Uterus (tissue), 4 donors: ENCODE data around the gene CFAP97. TPM values are rescaled to one million over a fixed set of nuclear protein-coding genes. Genes with fewer than 3 reads are reported as not detected.
A peak's percentile ranks its signal among the peaks of the same experiment; 100 is the strongest.

Experiments
- DNase-seq, 2 donors: peaks; one replicate each; pipeline ENCODE4 v3.0.0-alpha.2; 2019 to 2020
- H3K27ac ChIP-seq, 2 donors: fragments of 200-600 bp; sonication (generic); 1 replicate in 1 of 2; 2 replicates in 1 of 2; pipeline ENCODE4 v1.5.1; 2016 to 2018
- H3K27me3 ChIP-seq, 2 donors: fragments of 200-600 bp; sonication (generic); one replicate each; pipeline ENCODE4 v1.5.1; 2018 to 2019; ENCODE audit warnings: control low read depth in 1 of 2
- H3K36me3 ChIP-seq, 2 donors: fragments of 200-600 bp; sonication (generic); one replicate each; pipeline ENCODE4 v1.5.1; 2019; ENCODE audit warnings: control low read depth in 1 of 2
- H3K4me1 ChIP-seq, 2 donors: fragments of 200-600 bp; sonication (generic); one replicate each; pipeline ENCODE4 v1.5.1; 2018 to 2019; ENCODE audit warnings: control low read depth in 1 of 2
- H3K4me3 ChIP-seq, 2 donors: fragments of 200-600 bp; sonication (generic); 1 replicate in 1 of 2; 2 replicates in 1 of 2; pipeline ENCODE4 v1.5.1; 2018 to 2019; ENCODE audit warnings: mild to moderate bottlenecking in 1 of 2
- H3K9me3 ChIP-seq, 2 donors: fragments of 200-600 bp; sonication (generic); one replicate each; pipeline ENCODE4 v1.5.1; 2019; ENCODE audit warnings: control low read depth in 1 of 2
- CTCF ChIP-seq, 4 experiments: fragments of 200-600 bp in 2 of 4; fragments of 450-650 bp in 2 of 4; sonication (generic) in 2 of 4; IDR thresholded peaks; one replicate each; pipeline ENCODE4 v1.5.1; 2016 to 2019; ENCODE audit warnings: antibody characterized with exemption in 4 of 4, mild to moderate bottlenecking in 2 of 4, moderate library complexity in 1 of 4
- POLR2A ChIP-seq, 2 donors: fragments of 450-650 bp; IDR thresholded peaks; one replicate each; pipeline ENCODE4 v1.6.1; 2016; ENCODE audit warnings: antibody characterized with exemption in 2 of 2, mild to moderate bottlenecking in 1 of 2, moderate library complexity in 1 of 2
- intact Hi-C: fragments of 100-400 bp; cut with DNase I; formaldehyde crosslinking; loops from one replicate; pipeline ENCODE4 v1.15.1; 2023; ENCODE audit warnings: low total_unique reads
- total RNA-seq, 4 donors: library from RNA; depleted of rRNA in 3 of 4; stranded (reverse); fragments of >200 nt in 3 of 4; gene quantifications; one replicate each; pipeline versions ENCODE4 v1.1.0 to v1.2.4, GENCODE V29; 2014 to 2023
- donor health status: DM: yes; HTN: yes; CAD: no.

Gene CFAP97
- total RNA-seq, 4 donors from 2014 or later = 20.9 to 63.1 (median 42.0) TPM

DNA sequence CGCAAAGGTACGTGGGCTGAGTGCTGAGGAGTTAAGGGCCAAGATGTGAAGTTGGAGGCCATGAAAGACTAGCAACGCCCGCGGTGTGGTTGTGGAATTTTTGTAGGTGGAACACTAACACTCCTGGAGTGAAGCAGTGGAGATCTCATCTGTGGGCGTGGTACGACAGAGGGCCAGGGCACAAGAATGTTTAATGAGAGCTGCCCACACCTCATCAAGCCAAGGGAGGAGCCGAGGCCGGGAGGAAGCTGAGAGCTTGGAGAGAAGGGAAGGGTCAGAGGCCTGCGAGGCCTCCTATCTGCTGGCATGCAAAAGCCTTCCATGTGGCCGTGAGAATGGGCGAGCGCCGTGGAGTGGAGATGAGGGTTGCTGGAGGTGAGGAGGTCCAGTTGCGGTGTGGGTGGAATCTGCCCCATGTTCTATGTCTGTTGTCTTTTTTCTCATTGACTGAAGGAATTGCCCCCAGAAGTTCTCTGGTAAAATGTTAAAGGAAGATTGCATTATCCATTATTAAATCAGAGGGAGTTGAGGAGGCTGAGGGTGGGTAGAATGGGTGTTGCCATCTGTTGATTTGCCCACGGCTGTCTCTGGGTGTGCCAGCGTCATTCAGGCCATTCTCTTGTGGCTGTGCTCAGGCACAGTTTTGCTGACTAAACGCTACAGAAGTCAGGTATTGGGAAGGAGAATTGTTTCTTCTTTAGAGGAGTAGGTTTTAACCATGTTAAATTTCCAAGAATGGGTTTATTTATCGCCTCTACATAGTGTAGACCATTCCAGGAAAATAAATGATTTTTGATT, 25.4 kb upstream of the CFAP97 start:
- Histone ChIP-seq H3K27ac (no peak overlapping the region), H3K4me1 (no peaks in the 10 kb centered on the region), H3K4me3 (no peak overlapping the region), H3K27me3 (no peaks in the 10 kb centered on the region), H3K36me3 (no peaks in the 10 kb centered on the region), H3K9me3 (no peaks in the 10 kb centered on the region)
- TF ChIP-seq CTCF (IDR thresholded peaks at IDR 0.05) (no peak), POLR2A (IDR thresholded peaks at IDR 0.05) (no peak)
- DNase-seq = no peak
- intact Hi-C loops = no loop called here

- TF ChIP-seq POLR2A (IDR thresholded peaks at IDR 0.05) (no peak), CTCF (IDR thresholded peaks at IDR 0.05) (no peak)
- H3K9me3 ChIP-seq = no peaks in the 10 kb centered on the region
- H3K27me3 ChIP-seq = no peaks in the 10 kb centered on the region
- H3K4me1 ChIP-seq = no peaks in the 10 kb centered on the region
- H3K36me3 ChIP-seq = no peaks in the 10 kb centered on the region
- H3K27ac ChIP-seq = peak overlapping the region in 1 of 2 donors; percentile 0
- intact Hi-C loops = no loop called here
- H3K4me3 ChIP-seq = no peak overlapping the region
- DNase-seq = no peak
Measured at GRCh38 chr4:185227713-185228278, 24.0 kb upstream of the CFAP97 start.

DNA sequence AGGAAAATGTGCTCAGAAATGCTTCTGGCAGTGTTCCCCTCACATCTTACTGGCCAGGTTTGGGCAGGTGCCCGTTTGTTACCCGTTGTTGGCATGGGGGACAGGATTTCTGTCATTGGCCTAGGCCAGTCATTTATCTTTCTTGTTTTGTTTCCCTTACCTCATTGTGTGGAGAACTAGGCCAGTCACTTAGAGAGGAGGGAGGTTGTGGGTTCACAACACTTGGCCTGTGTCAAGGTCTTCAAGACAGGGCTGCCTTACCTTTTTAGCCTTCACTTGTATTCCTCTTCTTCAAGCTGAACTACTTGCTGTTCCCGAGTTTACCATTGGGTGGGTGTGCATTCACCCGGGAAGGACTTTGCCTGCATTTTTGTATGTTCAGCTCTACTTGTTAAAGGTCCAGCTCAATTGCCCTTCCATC, 23.3 kb upstream of the CFAP97 start:
- H3K9me3 ChIP-seq = no peaks in the 10 kb centered on the region
- intact Hi-C loops = no loop called here
- H3K4me3 ChIP-seq = no peak overlapping the region
- peak overlapping the region in 1 of 2 donors; percentile 0 for H3K27ac ChIP-seq
- no peaks in the 10 kb centered on the region for H3K27me3 ChIP-seq
- H3K4me1 ChIP-seq = no peaks in the 10 kb centered on the region
- DNase-seq = no peak
- H3K36me3 ChIP-seq = no peaks in the 10 kb centered on the region
- TF ChIP-seq CTCF (IDR thresholded peaks at IDR 0.05) = no peak
- TF ChIP-seq POLR2A (IDR thresholded peaks at IDR 0.05) = no peak

DNA sequence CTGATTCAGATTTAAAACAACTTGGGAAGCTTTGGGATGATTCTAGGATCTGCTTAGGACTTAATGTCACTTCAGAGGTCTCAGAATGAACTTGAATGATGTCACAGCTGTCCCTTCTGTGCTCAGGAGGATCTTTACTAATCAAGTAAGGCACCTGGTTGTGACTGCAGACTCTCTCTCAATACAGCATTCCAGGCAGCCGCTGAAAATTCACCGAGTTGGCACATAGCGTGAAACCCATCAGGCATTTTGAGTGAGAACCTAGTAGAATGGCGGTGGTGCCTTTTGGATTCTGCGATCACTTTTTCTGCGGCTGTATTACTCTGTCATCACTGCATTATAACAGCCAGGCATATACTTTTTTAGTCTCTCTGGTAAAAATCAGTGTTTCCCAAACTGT, 22.1 kb upstream of the CFAP97 start:
- H3K4me3 ChIP-seq = no peak overlapping the region
- H3K27ac ChIP-seq = no peak overlapping the region
- no peak for DNase-seq
- no peaks in the 10 kb centered on the region for H3K4me1 ChIP-seq
- no peaks in the 10 kb centered on the region for H3K9me3 ChIP-seq
- H3K36me3 ChIP-seq = no peaks in the 10 kb centered on the region
- H3K27me3 ChIP-seq = no peaks in the 10 kb centered on the region
- TF ChIP-seq POLR2A (IDR thresholded peaks at IDR 0.05) = no peak
- TF ChIP-seq CTCF (IDR thresholded peaks at IDR 0.05) = no peak
- intact Hi-C loops = no loop called here

GRCh38 chr4:185224597-185224996, 20.8 kb upstream of the CFAP97 start:
- Histone ChIP-seq H3K4me3 (no peak overlapping the region), H3K36me3 (no peaks in the 10 kb centered on the region), H3K4me1 (no peaks in the 10 kb centered on the region), H3K27ac (no peak overlapping the region), H3K9me3 (no peaks in the 10 kb centered on the region), H3K27me3 (no peaks in the 10 kb centered on the region)
- TF ChIP-seq CTCF (IDR thresholded peaks at IDR 0.05) (no peak), POLR2A (IDR thresholded peaks at IDR 0.05) (no peak)
- intact Hi-C loops = no loop called here
- no peak for DNase-seq
